ENCODE measurements around the gene DDX10.

DDX10 gene

GRCh38 chr11:108824545-108824944 lies 159.7 kb downstream of the DDX10 start:
- TF ChIP-seq CTCF (conservative IDR thresholded peaks at IDR 0.05) (no peak), ZFX (IDR thresholded peaks at IDR 0.05) (no peak)
- no peak overlapping the region for H3K27ac ChIP-seq

GRCh38 chr11:108825381-108825780 lies 160.5 kb downstream of the DDX10 start:
- TF ChIP-seq CTCF (conservative IDR thresholded peaks at IDR 0.05), result no peak
- TF ChIP-seq ZFX (IDR thresholded peaks at IDR 0.05), result no peak
- no peak overlapping the region for H3K27ac ChIP-seq

- no peak overlapping the region for H3K27ac ChIP-seq
- TF ChIP-seq CTCF (conservative IDR thresholded peaks at IDR 0.05), result no peak
- TF ChIP-seq ZFX (IDR thresholded peaks at IDR 0.05), result no peak
Measured at GRCh38 chr11:108826136-108826535, 161.3 kb downstream of the DDX10 start.

GRCh38 chr11:108835624-108836023 lies 170.8 kb downstream of the DDX10 start:
- H3K27ac ChIP-seq, result no peak overlapping the region
- TF ChIP-seq CTCF (conservative IDR thresholded peaks at IDR 0.05) (no peak), ZFX (IDR thresholded peaks at IDR 0.05) (no peak)

- TF ChIP-seq ZFX (IDR thresholded peaks at IDR 0.05) (no peak), CTCF (conservative IDR thresholded peaks at IDR 0.05) (no peak)
- H3K27ac ChIP-seq, result no peak overlapping the region
Measured at GRCh38 chr11:108836541-108836940, 171.7 kb downstream of the DDX10 start.

GRCh38 chr11:108838102-108838791 lies 173.4 kb downstream of the DDX10 start:
- no peak overlapping the region for H3K27ac ChIP-seq
- TF ChIP-seq ZFX (IDR thresholded peaks at IDR 0.05) (no peak), CTCF (conservative IDR thresholded peaks at IDR 0.05) (no peak)

- H3K27ac ChIP-seq, result no peak overlapping the region
- TF ChIP-seq CTCF (conservative IDR thresholded peaks at IDR 0.05), result no peak
- no peak for TF ChIP-seq ZFX (IDR thresholded peaks at IDR 0.05)
Measured at GRCh38 chr11:108838792-108839105, 173.9 kb downstream of the DDX10 start.
